Right hindlimb (tissue), 1 donor: ENCODE measurements around the gene CHST7.

Experiments
- DNase-seq: peaks from one replicate; pipeline ENCODE4 v3.0.0-alpha.2; 2018

Gene CHST7

GRCh38 chrX:46610070-46610658 lies 36.6 kb downstream of the CHST7 start:
- no peak for DNase-seq

GRCh38 chrX:46611658-46612362 lies 38.2 kb downstream of the CHST7 start:
- DNase-seq, result no peak

- DNase-seq, result no peak
Measured at GRCh38 chrX:46617906-46618305, 44.3 kb downstream of the CHST7 start.

- no peak for DNase-seq
Measured at GRCh38 chrX:46618947-46619346, 45.4 kb downstream of the CHST7 start.

- no peak for DNase-seq
Measured at GRCh38 chrX:46620505-46620904, 46.9 kb downstream of the CHST7 start.

GRCh38 chrX:46621572-46621971 lies 48.0 kb downstream of the CHST7 start:
- DNase-seq, result no peak

GRCh38 chrX:46624090-46624786 lies 50.7 kb downstream of the CHST7 start:
- no peak for DNase-seq

GRCh38 chrX:46626566-46626965 lies 53.0 kb downstream of the CHST7 start:
- DNase-seq, result no peak

DNA sequence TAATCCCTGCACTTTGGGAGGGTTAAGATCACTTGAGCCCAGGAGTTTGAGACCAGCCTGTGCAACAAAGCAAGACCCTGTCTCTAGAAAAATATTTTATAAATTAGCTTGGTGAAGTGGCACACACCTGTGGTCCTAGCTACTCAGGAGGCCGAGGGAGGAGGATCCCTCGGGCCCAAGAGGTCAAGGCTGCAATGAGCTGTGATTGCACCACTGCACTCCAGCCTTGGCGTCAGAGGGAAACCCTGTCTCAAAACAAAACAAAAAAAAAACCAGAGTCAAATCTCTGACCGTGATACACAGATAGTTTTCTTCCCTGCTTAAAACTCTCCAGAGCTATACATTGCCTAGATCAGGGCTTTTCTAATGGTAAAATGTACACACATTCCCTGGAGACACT lies 53.5 kb downstream of the CHST7 start:
- DNase-seq, result no peak

GRCh38 chrX:46627711-46628419 lies 54.3 kb downstream of the CHST7 start:
- no peak for DNase-seq

GRCh38 chrX:46628460-46629371 lies 55.2 kb downstream of the CHST7 start:
- DNase-seq, result peak; percentile 22

DNA sequence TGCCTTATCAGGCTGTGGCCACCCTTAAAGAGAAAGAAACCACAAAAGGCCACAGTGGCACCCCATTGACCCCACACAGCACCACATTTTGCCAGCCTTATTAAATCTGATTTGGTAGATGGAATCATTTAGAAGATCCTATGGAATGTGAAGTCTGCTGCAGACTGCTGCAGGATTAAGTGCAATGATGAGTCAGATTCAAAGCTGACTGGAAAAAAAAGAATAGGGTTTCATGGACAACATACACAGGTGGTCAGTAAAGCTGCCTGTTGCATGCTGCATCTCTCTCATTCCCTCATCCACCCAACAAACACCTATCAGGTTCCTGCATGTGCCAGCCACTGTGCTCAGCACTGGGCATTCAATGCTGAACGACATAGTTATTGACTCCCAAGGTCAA lies 56.6 kb downstream of the CHST7 start:
- no peak for DNase-seq

DNA sequence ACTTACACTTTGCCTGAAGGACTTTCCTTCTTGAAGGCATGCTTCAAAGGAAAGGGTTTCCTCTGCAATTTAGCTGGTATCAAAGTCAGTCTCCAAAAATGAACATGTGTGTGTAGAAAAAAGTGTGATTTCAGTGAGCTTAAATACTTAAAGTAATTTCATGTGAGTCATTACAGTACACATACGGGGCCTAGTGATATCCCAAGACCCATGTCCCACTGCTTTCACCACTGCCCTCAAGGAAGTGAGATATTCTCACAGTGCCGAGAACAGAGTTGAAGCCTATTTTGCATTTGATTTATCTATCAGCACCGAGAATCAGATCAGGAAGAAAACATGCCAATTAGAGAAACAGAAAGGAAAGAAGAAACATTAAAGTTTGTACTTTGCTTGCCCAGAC lies 61.0 kb downstream of the CHST7 start:
- no peak for DNase-seq

- DNase-seq, result no peak
Measured at GRCh38 chrX:46635186-46635585, 61.6 kb downstream of the CHST7 start.

GRCh38 chrX:46636223-46636622 lies 62.7 kb downstream of the CHST7 start:
- no peak for DNase-seq

DNA sequence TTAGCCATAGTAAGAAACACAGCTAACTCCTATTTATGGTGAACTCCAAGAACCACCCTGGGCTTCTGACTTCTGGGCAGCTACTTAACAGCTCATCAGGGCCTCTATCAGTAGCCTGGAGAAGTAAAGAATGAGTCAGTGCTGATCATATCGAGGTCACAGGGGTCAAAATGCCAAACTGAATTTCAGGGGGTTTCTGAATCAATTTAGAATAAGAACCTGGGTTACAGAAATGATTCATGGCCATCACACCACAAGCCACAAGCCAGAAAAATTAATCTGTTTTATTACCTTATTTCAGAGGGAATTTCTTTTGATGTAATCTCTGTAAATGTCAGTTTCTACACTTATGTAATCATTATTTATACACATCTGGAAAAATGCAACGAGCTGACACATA lies 64.4 kb downstream of the CHST7 start:
- DNase-seq, result no peak

- no peak for DNase-seq
Measured at GRCh38 chrX:46642145-46642544, 68.6 kb downstream of the CHST7 start.

DNA sequence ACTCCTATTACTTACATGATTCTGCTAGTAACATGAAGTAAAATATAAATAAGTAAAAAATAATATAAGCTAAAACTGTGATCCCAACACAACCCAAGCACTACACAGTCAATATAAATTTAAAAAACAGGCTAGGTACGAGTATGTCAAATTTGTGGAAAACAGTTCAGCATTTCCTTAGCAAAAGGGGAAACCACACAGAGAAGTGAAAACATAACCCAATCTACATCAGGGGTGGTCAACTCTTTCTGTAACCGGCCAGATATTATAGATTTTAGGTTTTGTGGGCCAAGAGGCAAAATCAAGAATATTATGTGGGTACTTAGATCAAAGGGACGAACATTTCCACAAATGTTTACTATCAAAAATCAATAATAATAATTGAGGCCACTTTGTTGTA lies 70.1 kb downstream of the CHST7 start:
- no peak for DNase-seq

GRCh38 chrX:46645614-46646013 lies 72.0 kb downstream of the CHST7 start:
- DNase-seq, result no peak

DNA sequence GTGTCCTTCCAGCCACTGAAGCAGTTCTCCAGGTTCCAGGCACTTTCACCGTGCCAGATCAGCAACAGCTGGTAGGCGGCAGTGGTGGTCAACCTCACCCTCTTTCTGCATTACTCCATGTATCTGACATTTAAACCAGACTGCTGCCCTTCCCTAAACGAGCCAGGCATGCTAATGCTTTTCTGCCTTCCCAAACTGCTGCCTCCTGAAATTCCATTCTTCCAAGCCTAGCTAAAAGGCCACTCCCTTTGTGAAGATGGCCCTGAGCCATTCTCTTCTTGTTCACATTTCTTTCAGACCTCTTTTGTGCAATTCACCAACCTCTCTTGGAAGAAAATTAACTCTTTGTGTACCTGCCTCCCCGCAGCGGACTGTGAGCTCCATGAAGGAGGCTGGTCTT lies 73.7 kb downstream of the CHST7 start:
- no peak for DNase-seq
